Testis (tissue), 3 donors: ENCODE data around the gene TANC2. TPM values are rescaled to one million over a fixed set of nuclear protein-coding genes. Genes with fewer than 3 reads are reported as not detected.
A peak's percentile ranks its signal among the peaks of the same experiment; 100 is the strongest.

Source experiments
- DNase-seq: peaks from one replicate; pipeline ENCODE4 v3.0.0-alpha.2; 2019
- H3K27ac ChIP-seq, 2 donors: fragments of 200-600 bp; sonication (generic); one replicate each; pipeline ENCODE4 v1.5.1; 2019
- H3K27me3 ChIP-seq: fragments of 200-600 bp; sonication (generic); one replicate; pipeline ENCODE4 v1.5.1; 2019
- H3K36me3 ChIP-seq: fragments of 200-600 bp; sonication (generic); one replicate; pipeline ENCODE4 v1.5.1; 2017; ENCODE audit warnings: low read depth; ENCODE audit errors: missing control alignments
- H3K4me1 ChIP-seq: fragments of 200-600 bp; sonication (generic); one replicate; pipeline ENCODE4 v1.5.1; 2019
- H3K4me3 ChIP-seq, 2 donors: fragments of 200-600 bp; sonication (generic); one replicate each; pipeline ENCODE4 v1.5.1; 2017 to 2019
- H3K9me3 ChIP-seq: fragments of 200-600 bp; sonication (generic); one replicate; pipeline ENCODE4 v1.5.1; 2017
- CTCF ChIP-seq, 3 experiments: fragments of 450-650 bp in 2 of 3; fragments of 200-600 bp in 1 of 3; sonication (generic) in 1 of 3; IDR thresholded peaks; one replicate each; pipeline ENCODE4 v1.5.1; 2016 to 2019; ENCODE audit warnings: antibody characterized with exemption in 3 of 3, mild to moderate bottlenecking in 2 of 3, moderate library complexity in 1 of 3
- POLR2A ChIP-seq: fragments of 450-650 bp; IDR thresholded peaks from one replicate; pipeline ENCODE4 v1.6.1; 2017; ENCODE audit warnings: antibody characterized with exemption, mild to moderate bottlenecking, moderate library complexity
- WGBS, 2 donors: methylation state at CpG; one replicate each; pipeline ENCODE4 v1.1.5; 2018; 5-methylcytosine and 5-hydroxymethylcytosine counted together
- intact Hi-C: fragments of 100-400 bp; cut with DNase I; formaldehyde crosslinking; loops from one replicate; pipeline ENCODE4 v1.15.1; 2023; ENCODE audit warnings: low total_unique reads
- polyA plus RNA-seq: library from polyadenylated mRNA; stranded (reverse); fragments of 350-450 nt; fragmentation: Illumina TruSeq; extraction: RNeasy Lipid Tissue Mini Kit (QIAGEN cat#74804); gene quantifications from one replicate; pipeline ENCODE4 v1.2.3, GENCODE V29; 2014; ENCODE audit warnings: low read depth, low replicate concordance; ENCODE audit not compliant: insufficient read depth
- total RNA-seq, 2 donors: library from RNA; depleted of rRNA; stranded (reverse); fragments of >200 nt; gene quantifications; one replicate each; pipeline ENCODE4 v1.2.3, GENCODE V29; 2016

The TANC2 gene
- total and polyA plus RNA-seq, 3 donors from 2014 or later = 53.2 to 219 (median 163) TPM

- H3K27ac ChIP-seq = no peak overlapping the region
- intact Hi-C loops = no loop called here
- 91 to 93% methylated on average over 4 of the region's 4 CpGs for WGBS, 2 donors
- H3K9me3 ChIP-seq = no peaks in the 10 kb centered on the region
- H3K4me3 ChIP-seq = no peak overlapping the region
- H3K27me3 ChIP-seq = no peaks in the 10 kb centered on the region
- no peaks in the 10 kb centered on the region for H3K36me3 ChIP-seq
- no peaks in the 10 kb centered on the region for H3K4me1 ChIP-seq
- no peak for DNase-seq
- TF ChIP-seq CTCF (IDR thresholded peaks at IDR 0.05) (no peak), POLR2A (no peak)
These were observed 10.1 kb upstream of the TANC2 start for GRCh38 chr17:62955841-62956352.

DNA sequence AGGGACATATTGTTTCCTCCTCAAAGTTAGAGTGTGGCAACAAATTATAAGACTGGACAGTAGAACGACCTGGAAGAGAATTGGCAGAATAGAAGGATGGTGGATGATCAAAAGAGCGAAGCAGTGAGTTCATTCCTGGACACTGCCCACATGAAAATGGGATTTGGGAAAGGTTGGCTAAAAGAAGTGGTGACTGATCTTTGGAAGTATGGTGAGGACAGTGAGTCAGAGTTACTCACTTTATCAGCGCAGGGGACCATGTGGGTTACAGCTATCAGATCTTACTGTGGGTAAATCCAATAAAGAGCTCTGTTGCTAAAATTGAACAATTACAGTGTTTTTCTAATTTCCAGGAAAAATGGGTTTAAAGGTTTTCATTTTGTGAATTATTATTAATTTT, 2.7 kb upstream of the TANC2 start:
- intact Hi-C loops = no loop called here
- Histone ChIP-seq H3K9me3 (no peaks in the 10 kb centered on the region), H3K27ac (no peak overlapping the region), H3K4me3 (no peak overlapping the region), H3K4me1 (peaks cover 2% of the 10 kb centered on the region), H3K27me3 (no peaks in the 10 kb centered on the region), H3K36me3 (no peaks in the 10 kb centered on the region)
- TF ChIP-seq POLR2A (no peak), CTCF (IDR thresholded peaks at IDR 0.05) (no peak)
- no peak for DNase-seq
- 76 to 77% methylated on average over 3 of the region's 3 CpGs for WGBS, 2 donors

DNA sequence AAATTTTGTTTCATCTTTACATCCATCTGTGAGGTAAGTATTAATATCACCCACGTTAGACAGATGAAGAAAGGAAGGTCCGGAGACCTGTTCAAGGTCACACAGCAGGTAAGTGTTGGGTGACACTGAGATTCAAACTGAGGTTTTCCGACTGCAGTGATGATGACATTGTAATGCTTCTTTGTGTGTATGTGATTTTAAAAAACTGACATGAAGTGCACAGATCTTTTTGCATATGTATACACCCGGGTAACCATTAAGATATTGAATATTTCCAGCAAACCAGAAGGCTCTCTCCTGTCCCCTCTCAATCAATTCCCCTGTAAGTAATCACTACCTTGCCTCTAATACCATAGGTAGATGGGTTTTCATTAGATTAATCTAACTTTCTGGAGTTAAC, 1.5 kb upstream of the TANC2 start:
- peaks cover 8% of the 10 kb centered on the region for H3K4me1 ChIP-seq
- no peak overlapping the region for H3K27ac ChIP-seq
- no peaks in the 10 kb centered on the region for H3K36me3 ChIP-seq
- H3K27me3 ChIP-seq = no peaks in the 10 kb centered on the region
- WGBS, 2 donors = 76 to 79% methylated on average over 4 of the region's 4 CpGs
- no peak overlapping the region for H3K4me3 ChIP-seq
- H3K9me3 ChIP-seq = no peaks in the 10 kb centered on the region
- intact Hi-C loops = no loop called here
- no peak for DNase-seq
- TF ChIP-seq CTCF (IDR thresholded peaks at IDR 0.05) (no peak), POLR2A (no peak)

DNA sequence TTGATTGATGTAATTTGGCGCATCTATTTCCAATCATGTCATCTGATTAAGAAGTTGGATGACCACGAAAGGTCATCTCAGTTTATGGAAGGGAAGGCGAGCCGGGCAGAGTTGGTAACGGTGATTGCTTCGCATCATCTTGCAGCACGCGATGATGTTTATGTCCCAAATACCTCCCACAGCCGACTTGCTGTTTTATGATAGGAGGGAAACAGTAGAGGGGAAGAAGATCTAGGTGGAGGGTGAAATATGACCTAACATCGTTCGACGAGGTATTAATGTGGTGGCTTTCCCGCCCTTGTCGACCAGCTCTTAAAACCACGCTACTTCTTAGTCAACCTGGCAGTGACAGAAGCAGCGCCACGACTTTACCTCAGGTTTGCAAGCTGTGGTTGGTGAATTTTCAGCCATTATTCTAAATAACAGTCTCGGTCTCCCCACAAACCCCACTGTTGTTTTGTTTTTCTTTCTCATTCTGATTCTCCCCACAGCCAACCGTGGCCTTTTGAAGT, 805 bp upstream of the TANC2 start:
- 55 to 59% methylated on average over 19 of the region's 19 CpGs for WGBS, 2 donors
- Histone ChIP-seq H3K4me1 (peaks cover 8% of the 10 kb centered on the region), H3K9me3 (no peaks in the 10 kb centered on the region), H3K27me3 (no peaks in the 10 kb centered on the region), H3K36me3 (no peaks in the 10 kb centered on the region), H3K27ac (peak overlapping the region; percentile 85), H3K4me3 (peak overlapping the region; percentile 74 to 81)
- no peak for DNase-seq
- no peak for TF ChIP-seq POLR2A
- intact Hi-C loops = loop anchor here (5.0 kb wide), 1 partner anchor 263 kb away; no protein-coding TSS in a partner anchor

- H3K27me3 ChIP-seq = no peaks in the 10 kb centered on the region
- 1% methylated on average over 51 to 60 of the region's 80 CpGs for WGBS, 2 donors
- peak overlapping the region; percentile 74 to 89 for H3K27ac ChIP-seq
- no peaks in the 10 kb centered on the region for H3K36me3 ChIP-seq
- no peaks in the 10 kb centered on the region for H3K9me3 ChIP-seq
- peaks cover 8% of the 10 kb centered on the region for H3K4me1 ChIP-seq
- peak overlapping the region; percentile 81 to 91 for H3K4me3 ChIP-seq
- intact Hi-C loops = loop anchor here (5.0 kb wide), 1 partner anchor 264 kb away; no protein-coding TSS in a partner anchor
- TF ChIP-seq POLR2A (no peak), CTCF (IDR thresholded peaks at IDR 0.05) (no peak)
- DNase-seq = peak; percentile 67
These were observed 580 bp downstream of the TANC2 start for GRCh38 chr17:62966426-62967204.
